ENCODE results near the gene ABCG5.

GRCh38 chr2:43852196-43852730 is 13.6 kb upstream of the ABCG5 start:
- TF ChIP-seq CTCF (IDR thresholded peaks at IDR 0.05) (no peak), EP300 (IDR thresholded peaks at IDR 0.05; ENCODE audit: low read depth) (no peak), POLR2A (IDR thresholded peaks at IDR 0.05) (no peak)
